ENCODE results near the gene GRID1.

GRID1 gene

DNA sequence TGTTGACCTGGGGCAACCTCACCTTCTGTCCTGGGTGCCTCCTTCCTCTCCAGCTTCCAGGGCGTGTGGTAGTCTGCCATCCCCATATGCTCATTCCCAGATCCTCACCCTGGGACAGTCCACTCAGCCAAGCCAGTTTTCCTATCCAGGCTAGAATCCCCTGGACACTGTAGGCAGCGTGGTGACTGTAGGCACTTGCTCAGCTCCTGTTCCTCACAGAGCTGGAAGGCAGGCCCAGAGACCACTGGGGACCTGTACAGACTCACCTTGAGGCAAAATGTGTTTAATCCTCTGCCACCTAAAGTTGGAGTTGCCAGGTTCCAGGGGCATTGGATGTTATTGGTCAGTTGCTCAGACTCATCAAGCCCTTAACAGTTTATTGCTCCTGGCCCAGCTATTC, 2.4 kb upstream of the GRID1 start:
- no peak for DNase-seq (ENCODE audit: low spot score)

DNA sequence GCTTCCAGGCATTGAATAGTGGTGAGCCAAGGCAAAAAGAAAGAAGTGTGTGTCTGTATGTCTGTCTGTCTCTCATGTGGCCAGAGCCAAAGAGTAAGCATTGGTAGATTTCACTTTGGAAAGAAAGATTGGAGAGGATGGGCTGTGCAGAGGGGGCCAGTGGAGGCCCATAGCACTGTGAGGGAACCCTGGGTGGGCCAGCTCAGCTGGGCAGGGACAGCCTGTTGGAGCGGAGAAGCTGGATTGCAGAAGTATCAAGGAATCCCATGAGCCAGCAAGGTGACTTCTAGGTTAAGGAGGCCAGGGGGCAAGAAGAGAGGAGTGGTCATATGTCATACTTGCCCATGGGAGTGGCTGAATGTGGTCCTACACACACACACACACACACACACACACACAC, 1.5 kb upstream of the GRID1 start:
- DNase-seq (ENCODE audit: low spot score) = no peak

DNA sequence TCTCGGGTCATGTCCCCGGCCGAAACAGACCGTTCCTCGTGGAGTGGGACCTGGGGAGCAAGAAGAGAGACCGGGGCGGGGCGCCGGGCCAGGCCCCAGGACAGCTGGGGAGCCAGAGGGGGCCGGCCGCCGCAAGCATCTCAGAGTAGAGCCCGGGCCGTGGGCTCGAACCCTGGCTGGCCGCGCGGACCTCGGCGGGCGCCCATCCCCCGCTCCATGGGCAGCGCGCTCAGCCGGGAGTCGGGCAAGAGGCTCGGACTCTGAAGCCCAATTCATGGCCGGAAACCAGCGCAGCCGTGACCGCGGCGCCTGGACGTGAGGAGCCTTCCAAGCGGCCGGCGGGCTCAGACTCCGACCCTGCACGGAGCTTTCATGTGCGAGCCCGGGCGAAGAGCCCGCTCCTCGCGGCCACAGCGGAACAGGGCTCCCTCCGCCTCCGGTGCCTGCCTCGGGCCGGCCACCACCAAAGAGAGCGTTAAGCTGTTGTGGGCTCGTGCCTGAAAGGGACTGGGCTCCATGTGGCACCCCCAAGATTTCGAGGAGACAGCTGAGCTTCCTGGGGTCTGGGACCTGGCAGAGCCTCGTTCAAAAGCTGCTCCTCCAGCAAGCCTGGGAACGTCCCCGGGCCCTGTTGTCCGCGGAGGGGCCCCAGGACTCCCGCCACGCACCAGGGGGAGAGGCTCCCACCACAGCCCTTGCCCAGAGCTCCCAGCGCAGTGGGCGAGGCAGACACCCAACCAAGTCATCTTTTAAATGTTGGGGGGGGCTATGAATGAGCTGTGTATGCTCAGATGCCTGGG, 757 bp upstream of the GRID1 start:
- no peak for DNase-seq (ENCODE audit: low spot score)

DNA sequence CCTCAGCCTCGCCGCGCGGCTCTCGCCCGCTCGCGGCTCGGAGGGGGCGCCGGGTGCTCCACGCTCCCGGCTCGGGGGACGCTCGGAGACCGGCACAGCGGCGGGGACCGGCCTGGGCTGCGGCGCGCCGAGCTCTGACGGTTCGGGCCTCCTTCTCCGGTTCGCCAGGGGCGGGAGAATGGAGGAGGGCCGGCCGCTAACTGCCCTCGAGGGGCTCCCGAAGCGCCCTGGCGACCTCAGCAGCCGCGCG, 232 bp upstream of the GRID1 start:
- no peak for DNase-seq (ENCODE audit: low spot score)

DNA sequence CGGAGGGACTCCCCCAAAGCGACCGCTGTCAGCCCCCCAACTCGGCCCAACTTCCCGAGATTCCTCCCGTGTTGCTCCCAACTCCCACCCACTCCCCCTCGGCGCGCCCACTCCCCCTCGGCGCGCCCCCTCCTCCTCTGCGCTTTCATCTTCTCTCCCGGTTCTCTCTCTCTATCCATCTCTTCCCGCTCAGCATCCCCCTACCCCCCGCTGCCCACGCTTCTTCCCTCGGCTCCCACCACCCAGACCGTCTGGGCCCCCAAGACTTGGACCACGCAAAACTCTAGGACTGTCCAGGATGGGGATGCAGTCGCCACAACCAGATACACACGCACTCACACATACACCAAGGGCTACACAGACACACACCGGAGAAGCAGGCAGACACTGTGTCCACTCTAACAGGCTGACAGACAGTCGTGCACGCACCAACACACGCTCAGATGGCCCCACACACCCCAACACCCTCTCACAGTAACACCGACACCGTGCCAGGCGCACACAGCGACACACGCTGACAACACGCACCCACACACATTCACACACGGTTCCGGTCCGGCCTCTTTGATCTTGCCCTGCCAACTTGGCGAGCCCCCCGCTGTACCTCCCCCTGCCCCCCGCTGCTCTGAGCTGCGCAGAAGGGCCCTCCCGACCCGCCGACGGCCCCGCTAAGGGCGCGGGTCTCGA, 1.1 kb downstream of the GRID1 start:
- DNase-seq (ENCODE audit: low spot score) = no peak

DNA sequence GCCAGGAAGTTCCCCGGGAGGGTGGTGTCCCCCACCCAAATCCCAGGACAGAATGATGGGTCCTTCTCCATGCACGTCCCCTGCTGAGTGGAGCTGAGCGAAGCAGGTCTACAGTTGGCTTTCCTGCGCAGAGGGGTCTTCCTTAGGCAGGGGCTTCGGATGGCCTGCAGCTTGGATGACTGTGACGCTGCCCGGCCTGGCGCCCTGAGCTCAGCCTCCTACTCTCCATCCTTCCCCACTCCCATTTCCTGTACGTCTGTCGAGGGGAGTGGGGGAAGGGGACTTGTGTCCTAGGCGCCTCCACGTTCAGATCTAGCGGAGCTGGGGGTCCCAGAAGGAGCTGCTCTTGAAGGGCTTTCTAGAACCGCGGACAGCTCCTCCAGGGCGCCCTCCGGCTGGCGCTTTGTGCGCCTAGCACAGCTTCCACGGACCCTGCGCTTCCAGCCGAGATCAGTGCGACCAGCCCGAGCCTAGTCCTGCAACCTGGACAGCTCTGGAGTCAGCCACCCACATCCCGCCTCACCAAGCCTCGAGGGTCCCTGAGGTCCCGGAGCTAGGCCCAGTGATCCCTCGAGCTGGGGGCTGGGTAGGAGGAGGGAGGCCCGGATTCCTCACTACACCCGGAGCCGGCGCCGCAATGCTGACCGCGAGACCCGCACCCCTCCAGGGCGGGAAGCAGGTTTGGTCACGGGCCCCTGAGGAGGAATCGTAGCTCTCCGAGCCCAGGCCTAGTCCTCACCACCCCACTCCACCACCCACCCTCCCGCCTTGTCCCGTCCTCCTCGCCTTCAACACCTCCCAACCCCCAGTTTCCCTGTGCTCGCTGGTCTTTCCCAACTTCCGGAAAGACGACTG, 1.9 kb downstream of the GRID1 start:
- DNase-seq (ENCODE audit: low spot score) = no peak

DNA sequence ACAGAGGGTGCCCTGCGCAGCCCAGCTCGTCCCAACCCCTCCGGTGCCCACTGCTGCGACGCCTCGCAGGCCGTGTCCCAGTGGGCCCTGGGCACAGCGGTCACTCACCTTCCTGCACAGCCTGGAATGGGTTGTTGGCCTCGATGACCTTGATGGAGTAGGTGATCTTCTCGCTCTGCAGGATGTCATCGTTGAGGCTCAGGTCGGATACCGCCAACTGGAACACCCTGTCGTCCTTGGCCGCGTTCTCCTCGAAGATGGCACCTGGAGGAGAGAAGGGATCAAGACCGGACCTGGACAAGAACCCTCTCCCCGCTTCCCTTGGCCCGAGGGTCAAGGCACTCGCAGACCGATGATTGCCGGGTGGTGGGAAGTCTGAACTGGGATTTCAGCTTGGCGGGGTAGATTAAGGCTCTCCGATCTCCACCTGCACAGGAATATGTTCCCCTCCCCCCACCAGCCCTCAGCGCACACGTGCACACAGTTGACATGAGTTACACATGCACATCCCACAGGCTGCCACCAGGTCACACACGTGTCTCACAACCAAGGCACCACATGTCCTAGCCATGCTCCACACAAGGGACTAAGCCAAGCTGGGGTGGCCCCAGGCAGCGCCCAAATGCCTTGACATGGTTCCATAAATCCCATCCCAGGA, 2.6 kb downstream of the GRID1 start:
- DNase-seq (ENCODE audit: low spot score) = no peak

DNA sequence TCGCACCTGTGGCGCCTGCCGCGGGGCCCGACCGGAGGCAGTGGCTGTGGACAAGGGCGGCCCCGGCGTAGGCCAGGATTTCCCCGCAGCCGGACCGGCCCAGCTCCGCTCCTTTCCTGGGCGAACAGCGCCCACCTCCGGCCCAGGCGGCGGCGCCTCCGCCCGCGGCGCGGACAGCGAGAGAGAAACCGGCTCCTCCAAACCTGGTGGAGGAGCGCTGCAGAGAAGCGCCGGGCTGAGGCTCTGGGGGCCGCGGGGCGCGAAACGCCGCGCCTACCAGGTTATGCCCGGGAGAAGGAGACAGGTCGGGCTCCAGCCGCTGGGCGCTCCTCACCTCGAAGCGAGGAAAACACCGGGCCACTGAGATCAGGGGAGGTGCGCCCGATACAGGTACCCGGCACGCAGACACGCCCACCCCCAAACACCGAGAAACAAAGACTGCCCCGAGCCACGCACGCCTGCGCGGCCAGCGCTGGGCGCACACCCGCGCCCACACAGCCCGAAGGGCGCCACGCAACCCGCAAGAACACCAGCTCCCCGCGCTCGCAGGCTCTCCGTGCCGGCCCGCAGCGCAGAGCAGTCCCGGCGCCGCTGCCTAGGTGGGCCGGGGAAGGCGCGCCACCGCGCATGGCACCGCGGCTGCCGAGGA, 3.3 kb downstream of the GRID1 start:
- peak; percentile 65 for DNase-seq (ENCODE audit: low spot score)

DNA sequence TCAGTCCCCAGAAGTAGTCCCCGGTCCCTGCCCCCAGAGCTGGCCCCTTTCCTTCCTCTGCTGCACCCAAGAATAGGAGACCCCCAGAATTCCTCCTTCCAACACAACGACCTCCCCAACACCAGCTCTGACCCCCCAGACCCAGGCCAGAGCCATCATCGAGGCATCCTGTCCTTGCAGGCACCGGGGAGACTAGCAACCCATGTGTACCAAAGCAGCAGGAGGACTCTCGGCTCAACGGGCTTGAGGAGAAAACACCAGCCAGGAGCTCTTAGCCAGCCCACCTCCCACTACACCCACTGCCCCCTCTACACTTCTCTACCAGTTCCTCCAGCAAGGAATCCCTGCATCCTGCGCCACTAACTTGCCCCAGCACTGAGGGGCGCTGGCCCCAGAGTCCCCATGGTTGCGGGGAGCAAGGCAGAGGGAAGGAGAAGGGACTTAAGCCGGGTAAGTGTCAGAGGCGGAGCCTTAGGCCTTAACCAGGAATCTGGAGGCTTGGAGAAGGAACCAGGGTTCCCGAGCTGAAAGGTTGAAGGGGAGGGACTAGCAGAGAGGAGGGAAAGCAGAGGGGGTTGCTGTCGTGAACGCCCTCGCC, 3.9 kb downstream of the GRID1 start:
- DNase-seq (ENCODE audit: low spot score) = no peak

DNA sequence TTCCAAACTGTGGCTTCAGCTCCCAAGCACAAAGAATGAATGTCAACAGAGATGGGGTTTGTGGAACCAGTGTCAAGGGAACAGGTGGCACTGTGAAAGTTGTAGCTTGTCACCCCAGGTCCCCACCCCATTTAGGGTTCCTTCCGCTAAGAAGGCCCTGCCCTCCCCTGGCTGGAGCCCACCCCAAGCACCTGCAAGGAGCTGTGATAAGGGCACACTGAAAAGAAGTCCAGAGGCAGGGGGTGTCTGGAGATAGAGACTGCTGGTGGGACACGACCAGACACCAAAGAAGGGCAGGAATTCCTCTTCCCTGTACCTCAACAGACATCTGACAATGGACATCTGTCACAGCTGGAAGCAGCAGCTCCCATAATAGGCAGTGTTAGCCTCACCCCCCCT, 4.5 kb downstream of the GRID1 start:
- DNase-seq (ENCODE audit: low spot score) = no peak

DNA sequence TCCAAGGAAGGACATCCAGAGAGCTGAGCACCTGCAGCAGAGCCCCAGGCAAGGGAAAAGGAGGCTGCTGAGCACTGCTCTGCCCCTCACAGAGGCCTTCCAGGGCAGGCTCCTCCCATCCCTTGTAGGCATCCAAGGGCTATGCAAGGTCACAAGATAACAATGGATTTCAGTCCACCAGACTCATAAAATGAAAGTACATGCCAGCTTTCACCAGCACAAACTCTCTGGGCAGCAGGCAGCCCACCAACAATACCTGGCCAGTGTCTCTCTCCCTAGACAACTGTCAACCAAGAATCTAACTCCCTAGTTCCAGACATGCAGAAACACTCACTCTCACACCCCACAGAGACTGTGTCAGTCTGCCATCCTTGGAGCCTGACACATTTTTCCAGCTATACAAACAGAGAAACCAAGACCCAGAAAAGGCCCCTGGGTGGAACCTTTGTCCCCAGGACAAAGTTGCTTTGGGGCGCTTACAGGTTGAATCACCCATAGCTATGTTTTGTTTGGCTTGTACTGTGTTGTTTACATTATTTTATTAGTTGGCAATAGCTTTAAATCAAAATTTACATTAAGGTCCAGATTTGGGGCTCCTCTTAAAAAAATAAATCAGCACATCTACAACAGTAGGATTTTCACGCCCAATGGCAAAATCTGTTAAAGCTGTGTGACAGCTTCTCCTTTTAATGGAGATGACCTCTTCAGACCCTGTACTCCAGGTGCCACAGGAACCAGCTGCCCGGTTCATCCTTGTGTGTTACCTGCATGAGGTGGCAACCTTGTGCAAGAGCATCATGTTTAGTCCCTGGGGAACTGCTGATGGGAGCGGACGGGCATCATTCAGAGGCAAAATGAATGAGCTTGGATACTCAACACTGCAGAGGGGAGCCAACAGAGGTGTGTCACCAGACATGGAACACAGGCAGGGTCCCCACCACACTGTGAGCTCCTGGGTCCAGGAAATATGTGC, 5.2 kb downstream of the GRID1 start:
- DNase-seq (ENCODE audit: low spot score) = no peak

DNA sequence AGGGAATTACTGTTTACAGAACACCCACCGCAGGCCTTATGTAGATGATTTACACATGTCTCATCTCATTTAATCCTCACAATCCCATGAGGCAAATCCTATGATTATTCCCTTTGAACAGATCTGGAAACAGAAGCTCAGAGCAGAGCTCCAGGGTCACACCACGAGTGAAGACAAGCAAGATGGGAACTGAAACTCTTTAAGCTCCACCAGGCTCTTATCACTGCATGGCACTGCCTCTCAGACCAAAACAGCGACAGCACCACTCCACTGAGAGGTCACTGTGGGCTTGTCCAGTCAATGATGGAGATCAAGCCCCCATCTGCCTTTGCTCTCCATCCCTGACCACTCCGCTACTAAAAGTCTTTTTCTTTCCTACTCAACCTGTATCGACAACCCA, 5.9 kb downstream of the GRID1 start:
- DNase-seq (ENCODE audit: low spot score) = no peak

DNA sequence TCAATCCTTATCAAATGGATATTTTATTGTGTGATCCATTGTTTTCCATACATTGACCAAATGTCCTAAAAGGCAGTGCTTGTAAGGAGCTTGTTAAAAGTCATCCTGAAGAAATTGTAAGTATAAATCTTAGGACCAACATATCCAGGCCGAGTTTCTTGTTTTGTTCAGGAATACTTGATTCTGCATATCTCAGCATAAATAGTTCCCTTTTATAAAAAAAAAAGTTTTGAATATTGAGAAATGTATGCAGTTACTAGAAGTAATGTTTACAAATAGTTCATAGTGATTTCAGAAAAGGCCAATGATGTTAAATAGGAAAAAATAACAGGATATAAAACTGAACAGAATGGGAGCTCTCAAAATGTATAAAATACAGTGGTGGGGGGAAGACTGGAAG, 6.6 kb downstream of the GRID1 start:
- DNase-seq (ENCODE audit: low spot score) = no peak

DNA sequence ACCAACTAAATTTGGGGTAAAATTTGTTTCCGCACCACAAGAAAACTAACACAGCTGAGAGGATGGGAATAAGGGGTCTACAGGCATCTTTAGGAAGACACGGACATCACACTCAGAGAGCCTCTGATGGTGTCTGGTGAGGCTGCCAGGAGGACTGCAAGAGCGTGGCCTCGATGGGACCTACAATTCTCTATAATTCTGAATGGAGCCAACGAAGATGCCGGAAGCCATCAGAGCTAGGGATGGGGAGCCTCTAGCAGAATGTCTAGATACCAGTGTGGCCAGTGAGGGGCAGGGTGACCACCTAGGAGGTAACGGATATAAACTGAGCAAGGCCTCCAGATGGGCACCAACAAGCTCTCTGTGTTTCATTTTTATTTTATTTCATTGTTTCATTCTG, 7.5 kb downstream of the GRID1 start:
- no peak for DNase-seq (ENCODE audit: low spot score)

DNA sequence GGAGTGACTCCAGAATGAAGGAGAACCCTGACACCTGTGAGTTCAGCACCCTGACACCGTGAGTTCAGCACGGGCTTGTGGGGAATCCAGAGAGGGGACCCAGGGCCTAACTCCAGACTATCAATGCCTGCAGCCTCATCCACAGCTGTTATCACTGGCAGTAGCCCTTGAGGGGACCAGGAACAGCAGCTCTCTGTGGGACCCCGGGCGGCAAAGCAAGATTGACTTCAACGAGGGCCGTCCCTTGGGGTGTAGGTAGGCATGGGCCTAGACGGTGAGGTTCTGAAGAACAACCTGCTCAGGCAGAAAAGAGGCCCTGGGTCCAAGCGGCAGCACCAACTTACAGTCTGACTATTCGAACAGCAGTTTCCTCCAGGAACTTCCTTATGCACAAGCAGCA, 8.9 kb downstream of the GRID1 start:
- no peak for DNase-seq (ENCODE audit: low spot score)

DNA sequence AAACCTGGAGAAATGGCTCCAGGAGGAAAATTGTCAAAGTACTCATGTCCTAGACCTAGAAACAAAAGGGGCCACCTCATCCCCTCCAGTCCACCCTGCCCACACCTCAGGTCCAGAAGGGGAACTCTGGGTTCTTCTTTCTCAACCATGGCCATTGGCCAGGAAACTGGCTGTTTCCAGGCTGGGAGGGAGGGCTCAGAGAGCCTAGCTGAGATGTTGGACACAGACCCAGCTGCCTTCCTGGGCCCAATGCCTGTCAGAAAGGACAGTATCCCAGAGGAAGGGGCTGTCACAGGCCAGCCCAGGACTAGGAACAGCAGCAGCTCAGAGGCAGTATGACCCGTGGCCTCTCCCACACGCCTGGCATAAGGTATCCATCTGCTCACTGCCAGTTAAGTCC, 9.6 kb downstream of the GRID1 start:
- DNase-seq (ENCODE audit: low spot score) = no peak

DNA sequence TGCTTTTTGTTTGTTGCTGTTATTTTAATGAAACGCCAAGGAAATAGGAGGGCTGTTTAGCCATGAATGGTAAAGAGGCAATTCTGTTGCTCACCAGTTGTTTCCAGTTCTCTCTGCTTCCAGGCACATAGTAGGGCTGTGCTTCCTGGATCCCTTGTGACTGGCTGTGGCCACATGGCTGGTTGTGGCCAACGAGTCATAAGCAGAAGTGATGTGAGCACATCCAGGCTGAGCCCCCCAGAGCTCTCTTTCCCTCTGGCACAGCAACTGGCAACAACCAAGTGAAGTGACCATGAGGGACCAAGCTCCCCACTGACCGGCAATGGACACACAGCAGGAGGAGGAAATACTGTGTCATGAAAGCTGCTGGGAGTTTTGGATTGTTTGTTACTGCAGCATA, 10.3 kb downstream of the GRID1 start:
- no peak for DNase-seq (ENCODE audit: low spot score)

DNA sequence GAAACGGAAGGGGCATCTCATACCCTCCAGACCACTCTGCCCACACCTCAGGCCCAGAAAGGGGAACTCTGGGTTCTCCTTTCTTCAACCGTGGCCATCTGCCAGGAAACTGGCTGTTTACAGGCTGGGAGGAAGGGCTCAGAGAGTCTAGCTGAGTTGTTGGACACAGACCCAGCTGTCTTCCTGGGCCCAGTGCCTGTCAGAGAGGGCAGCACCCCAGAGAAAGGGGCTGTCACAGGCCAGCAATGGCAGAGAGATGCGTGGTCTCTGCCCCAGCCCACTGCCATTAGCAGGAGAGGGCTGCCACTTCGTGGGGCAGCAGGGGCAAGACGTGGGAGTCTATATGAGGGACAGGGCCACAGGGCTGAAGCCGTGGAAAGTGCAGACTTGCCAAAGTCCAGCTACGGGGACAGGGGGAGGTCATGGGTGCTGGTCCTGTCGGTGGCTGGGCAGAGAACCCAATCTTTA, 11.0 kb downstream of the GRID1 start:
- DNase-seq (ENCODE audit: low spot score) = no peak

DNA sequence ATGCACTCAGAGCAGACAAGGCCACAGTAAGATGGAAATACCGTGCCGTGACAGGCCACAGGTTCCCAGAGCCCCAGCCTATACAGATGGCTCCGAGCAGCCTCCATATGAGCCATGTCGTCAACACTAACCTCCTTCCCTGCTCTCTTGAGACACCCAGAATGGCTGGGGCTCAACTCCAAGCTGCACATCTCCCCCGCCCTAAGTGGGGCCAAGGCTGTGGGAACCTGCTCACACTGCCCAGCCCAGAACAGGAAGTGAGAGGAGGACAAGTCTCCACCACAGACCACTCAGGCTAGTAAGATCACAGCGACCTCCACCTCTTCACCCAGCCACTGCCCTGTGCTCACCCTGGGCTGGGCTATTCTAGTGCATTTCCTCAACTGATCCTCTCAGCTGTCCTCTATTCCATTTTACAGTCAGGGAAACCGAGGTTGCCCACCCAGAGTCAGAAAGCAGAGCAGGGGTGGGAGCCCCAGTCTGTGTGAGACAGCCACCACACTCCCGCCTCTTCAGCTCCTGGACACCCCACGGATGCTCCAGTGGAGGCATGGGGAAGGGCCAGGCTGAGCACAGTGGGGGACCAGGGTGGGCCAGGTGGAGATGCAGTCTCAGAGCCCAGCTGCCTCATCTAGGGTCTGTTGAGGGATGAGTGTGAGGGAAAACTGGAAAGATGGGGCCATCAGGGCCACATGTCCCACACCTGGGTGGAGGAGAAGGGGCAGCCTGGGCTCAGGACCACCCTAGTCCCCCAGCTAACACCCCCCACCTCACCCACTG, 11.6 kb downstream of the GRID1 start:
- no peak for DNase-seq (ENCODE audit: low spot score)

All from HuH-7 (cell line).